Epithelial cell of proximal tubule (primary cell): ENCODE data around the gene ATP8A2. TPM values are rescaled to one million over a fixed set of nuclear protein-coding genes. Genes with fewer than 3 reads are reported as not detected.

Source experiments
- DNase-seq: peaks from one replicate; pipeline ENCODE4 v3.0.0-alpha.2; 2011; ENCODE audit warnings: low read depth
- H3K4me3 ChIP-seq: 2 replicates; pipeline ENCODE4 v1.5.1; 2011; ENCODE audit warnings: low read depth, mild to moderate bottlenecking, low read length
- CTCF ChIP-seq: conservative IDR thresholded peaks from 2 replicates; pipeline ENCODE4 v1.5.1; 2012; ENCODE audit warnings: low read depth, mild to moderate bottlenecking, low read length
- total RNA-seq: library from RNA; depleted of rRNA; stranded (reverse); fragments of >200 nt; gene quantifications from 2 replicates; pipeline ENCODE4 v1.2.3, GENCODE V29; 2015

Gene ATP8A2
- total RNA-seq, 1 donor from 2014 or later = 2.2 TPM

DNA sequence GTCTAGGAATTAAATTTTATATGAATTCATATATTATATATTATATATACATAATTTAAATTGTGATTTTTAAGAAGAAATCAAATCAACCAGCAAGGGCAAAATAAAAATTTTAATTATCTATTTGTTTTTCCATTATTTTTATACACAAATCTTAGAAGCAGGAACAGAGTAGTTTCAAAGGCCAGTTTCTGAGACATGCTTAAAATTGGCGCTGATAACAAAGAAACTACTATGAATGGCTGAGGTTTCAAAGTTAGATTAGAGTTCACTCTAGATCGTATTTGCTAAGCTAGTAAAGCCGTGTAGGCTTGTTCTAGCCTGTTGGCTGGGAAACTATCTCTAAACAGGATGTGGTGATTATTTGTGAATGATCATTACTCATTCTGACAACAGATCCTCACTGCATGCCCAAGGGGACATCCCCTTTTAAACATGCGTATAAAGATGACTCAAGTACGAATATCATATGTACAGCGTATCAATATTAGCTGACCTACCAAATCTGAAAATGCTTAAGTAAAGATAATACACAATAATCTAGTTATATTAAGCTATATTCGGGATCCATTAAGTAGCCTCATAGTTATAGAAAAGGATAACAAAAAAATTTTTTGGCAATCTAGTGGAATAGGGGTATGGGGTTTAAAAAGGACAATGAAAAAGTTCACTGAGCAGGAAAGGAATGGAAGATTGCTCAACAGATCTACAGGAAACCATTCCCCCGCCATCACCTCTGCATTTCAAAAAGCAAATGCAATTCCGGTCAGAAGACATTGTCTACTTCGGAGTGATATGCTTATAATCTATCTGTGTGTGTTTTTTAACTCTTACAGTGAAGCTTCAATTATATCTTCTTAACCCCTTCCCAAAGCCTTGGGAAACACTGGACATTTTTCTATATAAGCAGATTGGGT, 529.9 kb downstream of the ATP8A2 start:
- no peak overlapping the region for H3K4me3 ChIP-seq
- DNase-seq = peak; percentile 43
- no peak for TF ChIP-seq CTCF

DNA sequence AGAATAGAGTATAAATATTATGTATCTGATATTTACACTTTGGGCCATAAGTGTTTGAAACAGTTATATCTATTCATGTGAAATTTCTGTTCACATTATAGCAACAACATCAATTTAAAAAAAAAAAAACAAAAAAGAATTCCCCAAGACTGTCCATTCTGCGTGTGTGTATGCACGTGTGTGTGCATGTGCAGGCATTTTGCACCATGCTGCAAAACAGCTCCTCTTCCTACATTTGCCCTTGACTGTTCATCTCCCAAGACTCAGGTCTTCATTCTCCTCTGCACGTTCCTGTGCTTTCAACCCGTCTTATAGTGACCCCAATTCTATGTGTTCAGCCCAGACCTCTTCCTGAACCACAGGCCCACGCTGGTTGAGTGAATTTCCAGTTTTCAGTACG, 530.7 kb downstream of the ATP8A2 start:
- DNase-seq = no peak
- TF ChIP-seq CTCF = no peak
- peak overlapping the region; percentile 28 for H3K4me3 ChIP-seq

GRCh38 chr13:25902891-25903341, 531.1 kb downstream of the ATP8A2 start:
- TF ChIP-seq CTCF = no peak
- no peak for DNase-seq
- peak overlapping the region; percentile 28 for H3K4me3 ChIP-seq

GRCh38 chr13:25904830-25905229, 533.1 kb downstream of the ATP8A2 start:
- TF ChIP-seq CTCF = no peak
- DNase-seq = no peak
- H3K4me3 ChIP-seq = no peak overlapping the region

GRCh38 chr13:25905611-25906010, 533.8 kb downstream of the ATP8A2 start:
- no peak for TF ChIP-seq CTCF
- no peak for DNase-seq
- no peak overlapping the region for H3K4me3 ChIP-seq

GRCh38 chr13:25906191-25906661, 534.5 kb downstream of the ATP8A2 start:
- TF ChIP-seq CTCF = no peak
- no peak overlapping the region for H3K4me3 ChIP-seq
- no peak for DNase-seq
